GM21447 (cell line): ENCODE measurements around the gene IPCEF1.
"Not testable (repeated sequence)": the region's sequence is repeated elsewhere in the genome, so short reads cannot be mapped to it uniquely, and the experiment has no call there.

Source experiments
- ATAC-seq: cut with Tn5 transposase; IDR thresholded peaks from one replicate; pipeline ENCODE4 v1.9.1; 2021; ENCODE audit not compliant: unreplicated experiment

Gene IPCEF1

GRCh38 chr6:154227862-154228520, 128.6 kb downstream of the IPCEF1 start:
- ATAC-seq: no peak

- ATAC-seq: no peak
Observed at GRCh38 chr6:154226461-154226860, 130.1 kb downstream of the IPCEF1 start.

GRCh38 chr6:154223296-154223695, 133.3 kb downstream of the IPCEF1 start:
- no peak for ATAC-seq

- ATAC-seq: no peak
Observed at GRCh38 chr6:154222716-154223115, 133.9 kb downstream of the IPCEF1 start.

- no peak for ATAC-seq
Observed at GRCh38 chr6:154219250-154219649, 137.4 kb downstream of the IPCEF1 start.

GRCh38 chr6:154218787-154219186, 137.8 kb downstream of the IPCEF1 start:
- ATAC-seq: no peak

GRCh38 chr6:154218301-154218700, 138.3 kb downstream of the IPCEF1 start:
- ATAC-seq: no peak

GRCh38 chr6:154213782-154214181, 142.8 kb downstream of the IPCEF1 start:
- no peak for ATAC-seq

GRCh38 chr6:154210678-154211077, 145.9 kb downstream of the IPCEF1 start:
- ATAC-seq: no peak

GRCh38 chr6:154209555-154209954, 147.0 kb downstream of the IPCEF1 start:
- ATAC-seq: no peak

- ATAC-seq: no peak
Observed at GRCh38 chr6:154206996-154207395, 149.6 kb downstream of the IPCEF1 start.

- ATAC-seq: no peak
Observed at GRCh38 chr6:154206141-154206540, 150.5 kb downstream of the IPCEF1 start.

GRCh38 chr6:154202958-154203357, 153.6 kb downstream of the IPCEF1 start:
- ATAC-seq: no peak

GRCh38 chr6:154202339-154202738, 154.3 kb downstream of the IPCEF1 start:
- no peak for ATAC-seq

GRCh38 chr6:154201688-154202087, 154.9 kb downstream of the IPCEF1 start:
- ATAC-seq: not testable (repeated sequence)

GRCh38 chr6:154197196-154197860, 159.3 kb downstream of the IPCEF1 start:
- ATAC-seq: no peak

- ATAC-seq: no peak
Observed at GRCh38 chr6:154196333-154196885, 160.2 kb downstream of the IPCEF1 start.

- ATAC-seq: no peak
Observed at GRCh38 chr6:154187714-154188113, 168.9 kb downstream of the IPCEF1 start.

- no peak for ATAC-seq
Observed at GRCh38 chr6:154187203-154187602, 169.4 kb downstream of the IPCEF1 start.

GRCh38 chr6:154179434-154179833, 177.2 kb downstream of the IPCEF1 start:
- ATAC-seq: no peak

GRCh38 chr6:154172393-154172792, 184.2 kb downstream of the IPCEF1 start:
- not testable (repeated sequence) for ATAC-seq

- ATAC-seq: no peak
Observed at GRCh38 chr6:154170106-154170505, 186.5 kb downstream of the IPCEF1 start.
